ENCODE measurements around the gene SLX9. TPM values are rescaled to one million over a fixed set of nuclear protein-coding genes. Genes with fewer than 3 reads are reported as not detected.

SLX9 gene
- total RNA-seq, 4 donors from 2014 or later = 8.6 to 24.3 (median 10.5) TPM; not detected in 1

GRCh38 chr21:44996983-44997936 is 57.4 kb downstream of the SLX9 start:
- Histone ChIP-seq H3K9me3 (no peaks in the 10 kb centered on the region), H3K4me3 (no peak overlapping the region), H3K27me3 (no peaks in the 10 kb centered on the region), H3K27ac (no peak overlapping the region), H3K36me3 (no peaks in the 10 kb centered on the region), H3K4me1 (peaks cover 0 to under 1% of the 10 kb centered on the region in 2 donors)
- intact Hi-C loops (cut with DNase I; ENCODE audit: low total_unique reads) = no loop called here
- DNase-seq = no peak
- TF ChIP-seq POLR2A (IDR thresholded peaks at IDR 0.05) (no peak), CTCF (IDR thresholded peaks at IDR 0.05) (no peak)

GRCh38 chr21:44998086-44998620 is 58.3 kb downstream of the SLX9 start:
- Histone ChIP-seq H3K36me3 (no peaks in the 10 kb centered on the region), H3K27ac (no peak overlapping the region), H3K4me3 (no peak overlapping the region), H3K9me3 (no peaks in the 10 kb centered on the region), H3K27me3 (no peaks in the 10 kb centered on the region), H3K4me1 (no peaks in the 10 kb centered on the region)
- no peak for DNase-seq
- TF ChIP-seq CTCF (IDR thresholded peaks at IDR 0.05) = no peak
- no peak for TF ChIP-seq POLR2A (IDR thresholded peaks at IDR 0.05)
- intact Hi-C loops (cut with DNase I; ENCODE audit: low total_unique reads) = no loop called here

GRCh38 chr21:44998621-44999427 is 59.0 kb downstream of the SLX9 start:
- no peaks in the 10 kb centered on the region for H3K4me1 ChIP-seq
- no peaks in the 10 kb centered on the region for H3K9me3 ChIP-seq

GRCh38 chr21:44999428-44999971 is 59.7 kb downstream of the SLX9 start:
- H3K36me3 ChIP-seq = no peaks in the 10 kb centered on the region
- intact Hi-C loops (cut with DNase I; ENCODE audit: low total_unique reads) = no loop called here
- no peak for DNase-seq
- H3K4me1 ChIP-seq = no peaks in the 10 kb centered on the region
- H3K4me3 ChIP-seq = no peak overlapping the region
- H3K27me3 ChIP-seq = no peaks in the 10 kb centered on the region
- H3K27ac ChIP-seq = no peak overlapping the region
- TF ChIP-seq POLR2A (IDR thresholded peaks at IDR 0.05) (no peak), CTCF (IDR thresholded peaks at IDR 0.05) (no peak)
- H3K9me3 ChIP-seq = no peaks in the 10 kb centered on the region

More at GRCh38 chr21:44998621-44999427, 59.0 kb downstream of the SLX9 start:
- intact Hi-C loops (cut with DNase I; ENCODE audit: low total_unique reads) = no loop called here
- DNase-seq = peak in 1 of 2 donors; percentile 12
- H3K36me3 ChIP-seq = no peaks in the 10 kb centered on the region
- H3K4me3 ChIP-seq = no peak overlapping the region
- TF ChIP-seq POLR2A (IDR thresholded peaks at IDR 0.05) (no peak), CTCF (IDR thresholded peaks at IDR 0.05) (no peak)
- H3K27ac ChIP-seq = no peak overlapping the region
- no peaks in the 10 kb centered on the region for H3K27me3 ChIP-seq

Measured in uterus (tissue), 4 donors.